ENCODE data around the gene RBBP8NL.
A peak's percentile ranks its signal among the peaks of the same experiment; 100 is the strongest.
"Not testable (repeated sequence)": the region's sequence is repeated elsewhere in the genome, so short reads cannot be mapped to it uniquely, and the experiment has no call there.

The RBBP8NL gene

DNA sequence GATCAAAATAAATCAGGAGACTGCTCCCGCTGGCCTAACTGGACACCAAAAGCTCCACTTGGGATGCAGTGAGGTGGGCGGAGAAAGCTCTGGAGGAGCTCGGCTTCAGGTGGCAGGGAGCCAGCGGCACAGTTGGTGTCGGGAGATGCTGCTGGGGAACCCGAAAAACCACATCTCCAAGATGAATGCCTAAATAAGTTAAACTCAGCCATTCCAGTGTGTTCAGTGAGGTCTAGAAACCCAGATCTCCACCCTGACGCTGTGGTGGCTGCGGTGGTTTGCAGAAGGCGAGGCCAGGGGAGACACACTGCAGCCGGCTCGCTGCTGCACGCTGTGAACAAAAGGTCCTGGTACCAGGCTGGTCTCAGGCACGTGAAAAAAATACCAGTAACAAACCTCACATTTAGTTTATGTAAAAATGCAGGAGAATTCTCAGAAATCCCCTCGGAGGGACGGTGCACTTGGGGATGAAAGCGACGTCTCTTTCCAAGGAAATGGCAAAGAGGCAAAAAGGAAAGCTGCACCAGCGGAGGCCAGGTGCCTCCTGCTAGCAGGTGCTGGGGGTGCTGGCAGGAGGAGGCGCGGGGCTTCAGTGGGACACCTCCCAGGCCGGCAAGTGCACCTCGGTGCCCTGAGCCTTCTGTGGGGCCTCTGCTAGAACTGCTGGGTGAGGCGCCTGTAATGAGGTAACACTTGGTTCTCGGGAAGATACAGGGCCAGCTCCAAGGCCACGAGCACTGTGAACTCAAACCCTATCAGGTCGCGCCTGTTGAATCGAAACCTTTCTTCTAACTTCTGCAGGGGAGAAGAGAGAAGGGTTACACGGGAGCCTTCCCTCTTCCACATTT is 36.8 kb downstream of the RBBP8NL start:
- DNase-seq = peak; percentile 14

DNA sequence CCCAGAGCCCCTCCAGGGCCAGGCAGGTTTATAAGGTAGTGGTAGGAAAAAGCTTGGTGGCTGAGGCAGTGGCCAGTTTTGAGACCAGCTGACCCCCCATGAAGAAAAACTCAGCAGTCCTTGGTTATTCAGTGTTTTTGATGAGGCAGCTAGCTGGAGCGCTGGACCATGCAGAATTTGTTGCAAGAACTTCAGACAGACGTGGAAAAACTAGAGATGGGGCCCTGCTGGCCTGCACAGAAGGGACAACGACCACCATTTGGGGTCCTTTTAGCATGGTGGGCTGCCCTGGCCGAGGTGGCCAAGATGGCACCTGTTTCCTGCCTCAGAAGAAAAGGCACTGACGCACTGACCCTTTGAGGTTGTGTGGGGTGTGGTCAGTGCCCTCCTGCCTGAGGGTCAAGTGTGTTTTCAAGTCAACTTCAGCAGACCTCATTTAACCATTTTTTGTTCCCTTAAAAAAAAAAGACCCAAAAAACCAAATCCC is 37.7 kb downstream of the RBBP8NL start:
- DNase-seq = no peak

DNA sequence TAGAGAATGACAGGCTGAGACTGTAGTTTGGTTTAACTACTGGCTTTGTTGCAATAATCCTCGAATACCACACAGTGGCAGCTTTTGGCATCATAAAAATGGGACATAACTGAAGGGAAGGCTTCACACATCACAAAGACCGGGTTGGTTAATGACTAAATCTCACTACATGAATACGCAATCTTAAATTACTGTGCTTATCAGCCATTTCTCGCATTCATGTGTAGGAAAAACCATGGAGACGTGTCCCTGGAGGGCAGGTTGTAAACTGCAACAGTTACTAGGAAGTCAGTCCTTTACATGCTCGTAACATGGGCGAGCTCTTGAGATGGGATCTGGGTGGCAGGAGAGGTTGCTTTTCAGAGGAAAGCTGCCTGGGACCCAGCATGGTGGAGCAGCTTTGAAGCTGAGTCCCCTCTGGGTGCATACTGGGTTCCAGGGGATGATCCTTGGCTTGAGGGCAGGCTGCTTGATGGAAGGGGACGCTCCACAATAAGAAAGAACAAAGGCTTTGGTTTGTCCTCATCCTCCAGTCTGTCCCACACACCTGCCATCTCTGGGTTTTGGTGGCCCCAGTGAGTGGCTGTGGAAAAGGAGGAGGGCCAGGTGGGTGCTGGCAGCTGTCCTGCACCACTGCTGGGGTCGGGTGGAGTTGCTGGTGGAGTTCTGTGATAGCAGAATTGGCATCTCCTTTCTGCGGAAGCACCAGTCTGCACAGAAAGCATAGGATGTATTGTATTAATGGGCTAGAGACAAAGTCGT is 38.3 kb downstream of the RBBP8NL start:
- peak; percentile 17 for DNase-seq

DNA sequence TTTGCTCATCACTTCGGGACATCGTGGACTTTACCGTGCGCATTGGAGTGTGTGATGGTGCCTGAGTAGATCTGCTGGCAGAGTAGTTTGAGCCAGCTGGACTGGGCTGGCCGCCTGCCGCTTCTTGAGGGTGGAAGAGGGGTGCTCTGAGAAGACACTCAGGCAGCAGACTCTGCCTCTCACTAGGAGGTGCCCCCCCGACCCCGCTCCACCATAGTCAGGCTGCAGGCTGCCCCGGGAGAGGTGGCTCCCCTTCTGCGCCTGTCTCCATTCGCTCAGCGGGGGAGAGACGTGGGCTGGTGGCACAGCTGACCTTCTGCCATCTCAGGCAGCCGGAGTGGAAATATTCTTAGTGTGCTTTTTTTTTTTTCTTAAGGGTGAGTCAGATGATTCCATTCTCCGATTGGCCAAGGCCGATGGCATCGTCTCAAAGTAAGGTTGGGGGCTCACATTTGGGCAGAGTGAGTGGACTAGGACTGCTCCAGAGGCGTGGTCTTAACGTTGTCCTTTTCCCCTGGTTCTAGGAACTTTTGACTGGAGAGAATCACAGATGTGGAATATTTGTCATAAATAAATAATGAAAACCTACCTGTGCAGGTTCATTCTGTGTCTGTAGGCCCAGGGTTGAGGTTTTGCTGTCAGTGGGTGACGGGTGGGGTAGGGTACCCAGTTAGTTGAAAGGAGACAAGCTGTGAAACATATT is 39.3 kb downstream of the RBBP8NL start:
- no peak for DNase-seq

DNA sequence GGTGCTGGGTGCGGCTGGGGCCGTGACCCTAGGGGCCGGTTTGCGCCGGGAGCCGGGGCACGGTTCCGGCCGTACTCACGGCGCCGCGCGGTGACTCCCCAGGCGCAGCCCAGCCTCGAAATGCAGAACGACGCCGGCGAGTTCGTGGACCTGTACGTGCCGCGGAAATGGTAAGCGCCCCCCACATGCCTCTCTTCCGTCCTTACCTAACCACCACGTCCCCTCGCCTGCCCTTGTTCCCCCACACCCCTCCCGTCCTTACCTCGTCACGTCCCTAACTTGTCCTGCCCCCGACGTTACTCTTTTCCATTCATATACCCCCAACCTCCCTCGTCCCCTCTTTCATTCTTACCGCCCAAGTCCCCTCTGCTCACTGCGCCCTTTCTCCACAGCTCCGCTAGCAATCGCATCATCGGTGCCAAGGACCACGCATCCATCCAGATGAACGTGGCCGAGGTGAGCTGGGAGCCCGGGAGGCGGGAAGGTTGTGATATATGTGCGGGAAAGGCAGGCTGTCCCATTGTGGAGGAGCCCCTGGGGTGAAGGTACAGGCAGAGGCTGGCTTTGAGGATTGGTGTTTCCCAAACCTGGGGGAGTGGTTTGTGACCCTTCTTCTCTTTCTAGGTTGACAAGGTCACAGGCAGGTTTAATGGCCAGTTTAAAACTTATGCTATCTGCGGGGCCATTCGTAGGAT is 40.0 kb downstream of the RBBP8NL start:
- peak; percentile 13 for DNase-seq

DNA sequence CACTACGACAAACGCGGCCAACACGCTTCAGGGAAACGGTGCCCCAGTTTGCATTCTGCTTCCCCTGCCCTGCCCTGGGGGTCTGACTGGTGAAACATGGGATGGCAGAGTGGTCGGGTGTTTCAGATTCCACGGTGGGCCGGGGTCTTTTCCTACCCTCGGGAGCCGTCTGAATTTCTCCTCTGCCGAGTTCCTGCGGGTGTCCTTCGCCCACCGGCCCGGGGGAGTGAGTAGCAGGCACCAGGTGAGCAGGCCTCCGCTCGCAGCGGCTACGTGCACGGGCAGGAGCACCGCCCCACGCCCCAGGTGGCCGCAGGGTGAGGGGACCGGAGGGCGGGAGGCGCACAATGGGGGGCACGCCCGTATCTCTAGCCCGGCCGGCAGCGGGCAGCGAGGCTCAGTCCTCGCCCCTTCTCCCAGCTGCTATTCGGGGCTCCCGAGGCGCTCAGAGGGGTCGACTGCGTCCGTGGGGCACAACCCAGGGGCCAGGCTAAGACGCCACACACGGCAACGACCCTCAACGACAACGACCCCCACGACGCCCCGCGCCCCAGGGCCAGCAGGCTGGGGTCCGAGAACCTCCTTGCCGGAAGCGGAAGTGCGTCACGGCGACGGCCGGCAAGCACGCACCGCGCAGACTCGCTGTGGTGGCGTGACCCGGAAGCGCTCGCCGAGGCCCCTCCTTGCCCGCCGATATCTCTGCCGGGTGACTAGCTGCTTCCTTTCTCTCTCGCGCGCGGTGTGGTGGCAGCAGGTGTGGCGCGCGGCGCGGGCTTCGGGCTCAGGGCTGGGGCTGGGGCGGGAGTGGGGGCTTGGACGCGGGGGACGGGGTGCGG is 40.7 kb downstream of the RBBP8NL start, which contains the start of gene RPS21:
TSS of gene RPS21 (plus strand) at position 721 of the 836 bp plus-strand sequence. CDS start 236 bp downstream, outside the sequence.
- peak; percentile 95 for DNase-seq

DNA sequence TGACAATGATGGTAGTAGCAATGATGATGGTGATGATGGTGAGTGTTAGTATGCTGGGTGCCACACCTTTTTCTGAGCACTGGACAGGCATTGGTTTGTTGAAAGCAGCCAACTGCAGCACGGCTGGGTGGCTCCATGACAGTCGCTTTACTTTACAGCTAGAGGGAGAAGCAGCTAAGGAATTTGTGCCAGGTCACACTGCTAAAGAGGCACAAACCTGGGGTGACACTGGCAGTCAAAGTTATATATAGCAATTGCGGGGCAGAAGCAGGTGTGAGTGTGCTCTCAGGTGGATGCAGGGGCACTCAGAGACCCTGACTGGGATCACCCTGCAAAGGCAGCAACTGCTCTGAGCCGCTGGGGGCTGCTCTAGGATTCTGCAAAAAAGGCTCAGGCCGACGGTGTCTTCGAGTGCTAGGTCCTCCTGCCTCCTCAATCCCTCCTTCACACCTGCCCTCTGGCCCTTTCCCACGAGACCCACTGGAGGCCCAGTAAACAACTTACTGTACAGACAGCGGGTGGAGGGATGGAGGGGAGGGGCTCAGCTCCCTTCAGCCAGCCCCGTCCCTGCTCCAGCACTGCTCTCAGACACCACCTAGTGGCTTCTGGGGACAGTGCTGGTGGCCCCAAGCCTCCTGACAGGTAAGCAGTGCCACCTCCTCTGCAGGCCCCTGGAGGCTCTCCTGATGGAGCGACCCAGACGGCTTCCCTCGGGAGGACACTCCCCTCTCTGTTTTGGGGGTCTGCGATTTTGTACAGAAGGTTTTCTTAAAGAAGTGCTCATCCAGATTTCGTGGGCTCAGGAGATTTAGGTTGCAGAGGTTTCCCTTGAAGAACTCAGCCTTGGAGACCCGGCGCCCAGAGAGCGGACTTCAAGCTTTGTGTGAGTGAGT is 44.8 kb downstream of the RBBP8NL start:
- peak; percentile 87 for DNase-seq

DNA sequence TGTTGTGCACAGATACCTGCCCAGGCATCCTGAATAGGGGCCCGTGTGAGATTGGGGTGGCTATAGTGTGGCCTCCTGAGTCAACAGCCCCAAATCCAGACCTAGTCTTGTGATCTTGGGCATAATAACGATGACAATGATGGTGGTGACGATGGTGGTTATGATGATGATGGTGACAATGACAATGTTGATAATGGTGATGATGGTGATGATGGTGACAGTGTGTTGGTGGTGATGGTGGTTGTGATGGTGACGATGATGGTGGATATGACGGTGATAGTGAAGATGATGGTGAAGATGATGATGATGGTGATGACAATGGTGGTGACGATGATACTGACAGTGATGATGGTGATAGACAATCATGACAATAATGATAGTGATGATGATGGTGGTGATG is 45.5 kb downstream of the RBBP8NL start:
- no peak for DNase-seq

DNA sequence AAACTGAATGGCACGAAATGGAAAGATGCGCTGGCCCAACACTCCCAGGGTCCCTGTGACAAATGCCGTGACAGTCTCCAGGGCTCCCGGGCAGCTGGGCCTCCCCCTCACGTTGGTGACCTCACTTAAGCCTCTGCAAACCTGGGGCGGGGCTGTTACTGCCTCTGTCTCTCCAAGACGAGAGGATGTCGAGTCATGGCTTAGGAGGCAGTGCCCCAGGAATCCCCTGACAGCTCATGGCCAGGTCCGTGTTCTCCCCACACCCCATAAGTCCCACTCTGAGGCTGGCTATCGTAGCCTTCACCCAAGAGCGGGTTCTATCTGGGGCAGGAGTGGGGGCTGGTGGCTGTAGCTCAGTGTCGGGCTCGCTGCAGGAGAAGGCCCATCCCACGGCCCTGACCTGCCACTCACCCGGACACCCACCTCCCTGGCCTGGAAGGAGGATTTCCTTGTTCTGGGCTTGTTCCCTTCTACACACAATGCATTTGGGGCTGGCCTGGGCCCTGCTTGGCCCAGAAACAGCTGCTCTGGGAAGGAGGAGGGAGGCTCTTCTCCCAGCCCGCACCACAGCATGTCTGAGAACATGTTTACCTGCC is 46.0 kb downstream of the RBBP8NL start:
- DNase-seq = no peak

DNA sequence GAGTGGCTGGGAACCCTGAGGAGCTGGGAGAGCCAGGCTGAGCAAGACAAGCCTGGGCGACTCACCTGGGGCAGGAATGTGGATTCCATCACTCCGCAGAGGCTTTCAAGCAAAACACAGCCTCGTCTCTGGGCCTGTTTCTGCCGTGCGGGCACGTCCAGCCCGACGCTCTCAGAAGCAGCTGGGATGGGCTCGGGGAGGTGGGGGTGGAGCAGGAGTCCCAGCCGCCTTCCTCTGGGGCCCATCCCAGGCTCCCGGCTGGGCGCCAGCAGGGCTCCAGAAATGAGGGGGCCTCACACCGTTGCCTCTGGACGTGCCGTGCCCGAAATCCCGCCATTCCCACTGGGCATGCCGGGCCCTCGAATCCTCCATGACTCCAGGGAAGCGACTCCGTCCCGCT is 49.1 kb downstream of the RBBP8NL start:
- no peak for DNase-seq

DNA sequence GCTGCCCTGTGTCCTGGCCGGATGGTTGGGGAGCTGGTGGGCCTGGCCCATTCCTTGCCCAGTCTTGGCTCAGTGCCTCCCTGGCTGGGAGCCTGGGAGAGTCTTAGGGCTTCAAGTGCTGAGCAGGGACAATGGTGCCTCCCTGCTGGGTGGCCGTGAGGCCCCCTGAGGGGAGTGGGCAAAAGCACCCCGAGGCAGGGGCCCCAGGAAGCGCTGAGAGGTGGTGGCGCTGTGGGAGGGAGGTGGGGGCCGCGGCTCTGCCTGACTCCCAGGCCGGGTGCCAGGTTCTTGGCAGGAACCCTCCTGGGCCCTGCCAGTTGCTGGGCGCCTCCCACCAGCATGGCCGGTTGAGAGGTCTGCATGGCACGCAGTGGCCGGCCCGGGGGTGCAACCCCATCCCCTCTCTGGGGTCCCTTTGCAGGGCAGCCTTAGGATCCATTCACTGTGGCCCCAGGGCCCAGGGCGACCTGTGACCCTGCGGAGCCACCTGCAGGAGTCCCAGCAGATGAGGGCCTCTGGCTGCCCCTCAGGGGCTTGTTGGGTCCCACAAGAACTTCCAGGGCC is 49.6 kb downstream of the RBBP8NL start:
- no peak for DNase-seq

DNA sequence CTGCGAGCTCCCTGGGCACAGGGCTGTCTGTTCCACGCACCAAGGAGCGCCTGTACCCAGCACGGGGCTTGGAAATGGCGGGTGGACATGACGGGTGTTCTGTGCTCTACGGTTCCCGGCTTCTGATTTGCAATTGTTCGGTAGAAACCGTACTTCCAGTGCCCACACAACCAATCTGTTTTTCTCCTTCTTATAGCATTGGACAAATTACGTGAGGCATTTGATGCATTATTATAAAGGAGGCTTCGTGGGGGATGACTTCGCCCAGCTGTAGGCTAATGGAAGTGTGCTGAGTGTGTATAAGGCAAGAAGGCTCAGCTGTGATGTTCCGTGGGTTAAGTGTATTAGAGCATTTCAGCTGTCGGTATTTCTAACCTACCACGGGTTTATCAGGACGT is 50.3 kb downstream of the RBBP8NL start:
- no peak for DNase-seq

DNA sequence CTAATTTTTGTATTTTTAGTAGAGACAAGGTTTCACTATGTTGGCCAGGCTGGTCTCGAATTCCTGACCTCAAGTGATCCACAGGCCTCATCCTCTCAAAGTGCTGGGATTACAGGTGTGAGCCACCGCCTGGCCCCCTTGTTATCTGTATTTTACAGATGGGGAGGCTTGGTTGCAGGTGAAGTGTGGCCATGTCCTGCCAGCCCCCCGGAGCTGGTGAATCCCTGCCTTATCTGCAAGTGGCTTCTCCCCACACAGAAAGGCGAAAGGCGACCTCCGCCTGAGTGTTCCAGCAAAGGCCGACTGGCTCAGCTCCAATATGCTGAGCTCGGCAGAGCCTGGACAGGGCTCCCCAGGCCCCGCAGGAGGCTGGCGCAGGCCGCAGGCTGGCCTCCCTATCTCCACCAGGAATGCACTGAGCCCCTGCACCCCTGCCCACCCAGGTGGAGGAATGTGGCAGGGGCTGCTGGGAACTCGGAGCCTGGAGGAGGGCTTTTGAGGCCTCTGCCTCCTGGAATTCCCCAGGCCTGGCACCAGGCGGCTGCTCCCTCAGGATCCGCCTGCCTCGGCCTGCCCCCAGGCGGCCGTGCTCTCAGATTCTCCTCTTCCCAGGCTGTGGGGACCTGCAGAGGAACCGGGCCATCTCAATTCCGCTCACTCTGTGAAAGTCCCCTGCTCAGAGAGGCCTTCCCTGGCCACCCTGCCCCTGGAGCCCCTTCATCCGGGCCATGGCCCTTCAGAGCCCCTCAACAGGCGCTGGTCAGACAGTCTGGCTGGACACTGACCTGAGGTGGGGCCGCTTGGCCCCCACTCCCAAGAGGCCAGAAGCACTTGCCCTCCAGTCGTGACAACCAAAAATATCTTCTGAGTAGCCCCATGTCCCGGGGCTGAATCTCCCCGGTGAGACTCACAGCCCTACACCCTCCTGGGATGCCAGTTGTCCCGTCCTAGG is 51.0 kb downstream of the RBBP8NL start:
- DNase-seq = no peak

DNA sequence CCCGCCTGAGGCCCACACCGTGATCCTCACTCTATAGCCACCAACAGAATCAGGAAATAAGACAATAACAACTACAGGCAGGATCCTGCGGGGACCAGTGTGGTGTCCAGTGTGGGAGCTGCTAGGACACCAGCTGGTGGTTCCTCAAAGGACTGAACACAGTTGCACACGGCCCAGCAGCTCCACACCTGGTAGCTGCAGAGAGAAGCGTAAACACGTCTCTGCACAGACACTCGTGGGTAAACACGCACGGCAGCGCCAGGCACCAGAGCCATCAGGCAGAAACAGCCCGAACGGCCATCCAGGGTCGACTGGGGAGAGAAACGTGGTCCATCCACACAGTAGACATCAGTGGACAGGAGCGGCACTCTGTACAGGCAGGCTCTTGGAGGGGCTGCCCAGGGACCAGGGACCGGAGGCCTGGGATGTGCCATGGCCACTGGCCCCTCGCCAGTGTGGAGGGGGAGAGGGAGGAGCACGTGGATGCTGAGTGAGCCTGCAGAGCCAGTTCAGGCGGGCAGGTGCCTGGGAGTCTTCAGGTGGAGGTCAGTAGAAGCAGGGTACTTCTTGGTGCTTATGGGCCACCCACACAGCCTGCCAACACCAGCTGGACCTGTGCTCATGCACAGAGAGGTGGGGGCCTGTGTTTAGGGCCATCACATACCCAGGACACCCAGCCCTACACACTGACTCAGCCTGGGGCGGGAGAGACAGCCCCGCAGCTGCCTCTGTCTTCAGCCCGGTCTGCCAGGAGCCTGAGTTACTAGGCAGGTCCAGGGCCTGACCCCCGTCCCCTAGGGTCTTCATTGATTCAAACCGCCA is 52.8 kb downstream of the RBBP8NL start:
- no peak for DNase-seq

DNA sequence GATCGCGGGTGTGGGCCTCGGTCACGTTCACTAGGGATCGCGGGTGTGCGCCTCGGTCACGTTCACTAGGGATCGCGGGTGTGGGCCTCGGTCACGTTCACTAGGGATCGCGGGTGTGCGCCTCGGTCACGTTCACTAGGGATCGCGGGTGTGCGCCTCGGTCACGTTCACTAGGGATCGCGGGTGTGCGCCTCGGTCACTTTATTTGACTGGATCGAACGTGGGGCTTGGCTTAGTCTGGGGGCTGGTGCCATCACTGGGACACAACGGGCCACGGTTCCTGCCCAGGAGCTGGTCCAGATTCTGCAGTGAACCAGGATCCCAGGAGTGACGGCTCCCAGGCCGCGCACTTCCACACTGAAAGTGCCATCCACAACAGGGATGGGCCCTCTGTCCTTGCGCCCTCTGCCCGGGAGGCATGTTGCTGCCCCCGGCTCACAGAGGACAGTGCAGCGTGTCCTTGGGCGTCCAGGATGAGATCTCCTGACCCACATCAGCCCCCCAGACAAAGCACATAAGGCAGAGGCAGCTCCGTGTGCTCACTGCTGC is 53.6 kb downstream of the RBBP8NL start:
- DNase-seq = not testable (repeated sequence)

DNA sequence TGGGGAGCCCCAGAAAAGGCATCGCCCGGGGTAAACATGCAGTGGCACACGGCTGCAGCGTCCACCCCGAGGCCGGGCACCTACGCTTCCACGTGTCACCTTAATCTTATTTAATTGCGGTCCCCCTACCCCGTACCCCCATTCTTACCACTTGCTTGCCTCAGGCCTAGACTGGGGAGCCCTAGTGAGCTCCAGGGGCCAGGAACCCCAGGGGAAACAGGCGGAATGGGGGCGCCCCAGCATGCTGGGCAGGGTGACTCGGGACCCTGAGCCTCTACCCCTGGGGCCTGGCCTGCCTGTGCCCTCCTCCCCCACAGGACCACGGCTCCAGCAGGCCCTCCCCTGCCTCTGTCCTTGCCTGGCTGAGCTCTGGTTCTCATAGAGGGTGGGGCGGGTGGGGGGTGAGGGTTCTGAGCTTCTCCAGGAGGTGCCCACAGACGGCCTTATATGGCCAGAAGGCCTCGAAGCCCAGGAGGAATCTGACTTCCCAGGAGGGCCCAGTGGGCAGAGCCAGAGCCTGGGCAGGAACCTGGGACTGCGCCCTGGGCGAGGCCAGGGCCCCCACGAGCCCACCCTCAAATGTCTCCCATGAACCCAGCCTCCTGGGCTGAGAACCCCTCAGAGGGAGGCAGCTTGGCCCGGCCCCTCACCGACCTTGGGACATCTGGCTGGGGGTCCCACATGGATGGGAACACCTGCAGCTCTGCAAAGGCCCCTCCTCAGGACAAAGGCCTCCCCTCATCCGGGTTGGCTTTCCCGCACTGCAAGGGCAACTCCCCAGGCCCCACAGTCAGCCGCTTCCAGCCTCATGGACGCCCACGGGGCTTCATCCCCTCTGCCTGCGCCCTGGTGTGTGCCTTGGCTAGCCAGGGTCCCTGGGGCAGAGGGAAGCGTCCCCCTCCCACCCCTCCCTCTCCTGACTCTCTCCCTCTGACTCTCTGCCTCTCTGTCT is 55.0 kb downstream of the RBBP8NL start:
- DNase-seq = no peak

All from activated CD4-positive, alpha-beta T cell treated with anti-CD3 and anti-CD28 coated beads, Interleukin-2, Interleukin-6, amounts not matched to agents 100 ng/mL and 50 ng/mL, durations not matched to agents 16 hours and 8 hours (primary cell).